ENCODE measurements around the gene CMKLR1. TPM values are rescaled to one million over a fixed set of nuclear protein-coding genes. Genes with fewer than 3 reads are reported as not detected.

The CMKLR1 gene
- total RNA-seq, 1 experiment from 2014 or later = 0.15 TPM

DNA sequence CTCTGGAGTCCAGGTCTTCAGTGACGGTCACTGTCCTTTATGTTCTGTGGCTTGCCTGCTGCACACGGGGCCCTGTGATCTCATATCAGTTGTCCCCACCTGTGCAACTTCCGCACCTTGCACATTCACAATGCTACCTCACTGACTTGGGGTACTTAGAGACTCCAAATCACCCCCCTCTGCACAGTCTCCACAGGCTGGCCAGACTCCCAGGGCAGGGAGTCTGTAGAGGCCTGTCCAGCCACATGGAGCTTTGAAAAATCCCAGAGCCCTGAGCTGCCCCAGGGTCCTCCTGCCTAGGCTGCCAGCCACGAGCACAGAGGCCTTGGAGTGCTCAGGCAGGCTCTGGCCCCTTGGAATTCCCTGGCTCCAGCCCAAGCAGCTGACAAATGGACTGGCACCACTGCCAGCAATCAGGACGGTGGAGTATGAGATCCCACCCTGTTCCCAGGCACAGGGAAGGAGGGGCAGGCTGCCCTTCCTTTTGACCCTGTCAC, 26.4 kb downstream of the CMKLR1 start:
- Histone ChIP-seq H4K20me1 (ENCODE audit: insufficient read depth) (no peaks in the 10 kb centered on the region), H3K36me3 (ENCODE audit: control insufficient read depth in 1 of 2, insufficient read depth in 2 of 2, low read length in 2 of 2) (no peaks in the 10 kb centered on the region), H3K9me3 (ENCODE audit: control insufficient read depth in 1 of 2, insufficient read depth in 1 of 2, low read depth in 1 of 2, low read length in 2 of 2) (no peaks in the 10 kb centered on the region), H3K79me2 (ENCODE audit: insufficient read depth, low read length) (no peaks in the 10 kb centered on the region), H3K9ac (ENCODE audit: low read length) (no peak overlapping the region), H3K27me3 (ENCODE audit: insufficient read depth, low read length) (peaks cover 9% of the 10 kb centered on the region; the same call in 1 of the 2 replicates), H3K4me2 (ENCODE audit: low read length) (no peak overlapping the region), H3K9me2 (ENCODE audit: insufficient read depth) (no peaks in the 10 kb centered on the region), H2AFZ (ENCODE audit: low read depth, low read length, poor library complexity, severe bottlenecking) (no peak overlapping the region), H3K4me3 (replicated peaks in 1 of 2; ENCODE audit: low read depth in 1 of 2, low read length in 2 of 2) (no peak overlapping the region), H3K27ac (ENCODE audit: low read depth, low read length) (no peak overlapping the region), H3K4me1 (ENCODE audit: control insufficient read depth in 1 of 2, insufficient read depth in 2 of 2, low read length in 2 of 2) (no peaks in the 10 kb centered on the region)
- POLR2A ChIA-PET = no interaction called here
- intact Hi-C loops (cut with micrococcal nuclease) = no loop called here
- DNase-seq (ENCODE audit: low read depth, low spot score) (no peak), ATAC-seq (no peak)
- no peak for TF ChIP-seq ZFX (IDR thresholded peaks at IDR 0.05)
- TF ChIP-seq CEBPB (IDR thresholded peaks at IDR 0.05; ENCODE audit: low read depth) = no peak
- no peak for TF ChIP-seq RAD21 (IDR thresholded peaks at IDR 0.05; ENCODE audit: low read depth)
- no peak for TF ChIP-seq ELF1 (IDR thresholded peaks at IDR 0.05; ENCODE audit: borderline replicate concordance, low read depth)
- TF ChIP-seq, protein P1, sequence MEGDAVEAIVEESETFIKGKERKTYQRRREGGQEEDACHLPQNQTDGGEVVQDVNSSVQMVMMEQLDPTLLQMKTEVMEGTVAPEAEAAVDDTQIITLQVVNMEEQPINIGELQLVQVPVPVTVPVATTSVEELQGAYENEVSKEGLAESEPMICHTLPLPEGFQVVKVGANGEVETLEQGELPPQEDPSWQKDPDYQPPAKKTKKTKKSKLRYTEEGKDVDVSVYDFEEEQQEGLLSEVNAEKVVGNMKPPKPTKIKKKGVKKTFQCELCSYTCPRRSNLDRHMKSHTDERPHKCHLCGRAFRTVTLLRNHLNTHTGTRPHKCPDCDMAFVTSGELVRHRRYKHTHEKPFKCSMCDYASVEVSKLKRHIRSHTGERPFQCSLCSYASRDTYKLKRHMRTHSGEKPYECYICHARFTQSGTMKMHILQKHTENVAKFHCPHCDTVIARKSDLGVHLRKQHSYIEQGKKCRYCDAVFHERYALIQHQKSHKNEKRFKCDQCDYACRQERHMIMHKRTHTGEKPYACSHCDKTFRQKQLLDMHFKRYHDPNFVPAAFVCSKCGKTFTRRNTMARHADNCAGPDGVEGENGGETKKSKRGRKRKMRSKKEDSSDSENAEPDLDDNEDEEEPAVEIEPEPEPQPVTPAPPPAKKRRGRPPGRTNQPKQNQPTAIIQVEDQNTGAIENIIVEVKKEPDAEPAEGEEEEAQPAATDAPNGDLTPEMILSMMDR (IDR thresholded peaks at IDR 0.05 in 2 of 3, conservative IDR thresholded peaks at IDR 0.05 in 1 of 3; ENCODE audit: borderline replicate concordance in 1 of 3, insufficient read depth in 1 of 3, low read depth in 2 of 3, low read length in 2 of 3) = no peak
- no peak for TF ChIP-seq FOSL1 (IDR thresholded peaks at IDR 0.05; ENCODE audit: low read depth)
- TF ChIP-seq SIN3A (IDR thresholded peaks at IDR 0.05; ENCODE audit: low read depth) = no peak
- no peak for TF ChIP-seq SP1 (IDR thresholded peaks at IDR 0.05; ENCODE audit: low read depth)
- no peak for TF ChIP-seq EGR1 (IDR thresholded peaks at IDR 0.05; ENCODE audit: low read depth)
- TF ChIP-seq EZH2 (IDR thresholded peaks at IDR 0.05) = no peak
- no peak for TF ChIP-seq POLR2AphosphoS5 (IDR thresholded peaks at IDR 0.05; ENCODE audit: low read depth, low read length)
- no peak for TF ChIP-seq JUND (IDR thresholded peaks at IDR 0.05)
- no peak for TF ChIP-seq YY1 (IDR thresholded peaks at IDR 0.05; ENCODE audit: extremely low read depth, insufficient replicate concordance, low read depth, low read length)
- TF ChIP-seq ZNF274 (IDR thresholded peaks at IDR 0.05; ENCODE audit: low read depth, low read length) = no peak
- TF ChIP-seq, protein P2, sequence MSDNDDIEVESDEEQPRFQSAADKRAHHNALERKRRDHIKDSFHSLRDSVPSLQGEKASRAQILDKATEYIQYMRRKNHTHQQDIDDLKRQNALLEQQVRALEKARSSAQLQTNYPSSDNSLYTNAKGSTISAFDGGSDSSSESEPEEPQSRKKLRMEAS (IDR thresholded peaks at IDR 0.05) = no peak
- TF ChIP-seq ATF3 (IDR thresholded peaks at IDR 0.05) = no peak
- TF ChIP-seq, protein P3, sequence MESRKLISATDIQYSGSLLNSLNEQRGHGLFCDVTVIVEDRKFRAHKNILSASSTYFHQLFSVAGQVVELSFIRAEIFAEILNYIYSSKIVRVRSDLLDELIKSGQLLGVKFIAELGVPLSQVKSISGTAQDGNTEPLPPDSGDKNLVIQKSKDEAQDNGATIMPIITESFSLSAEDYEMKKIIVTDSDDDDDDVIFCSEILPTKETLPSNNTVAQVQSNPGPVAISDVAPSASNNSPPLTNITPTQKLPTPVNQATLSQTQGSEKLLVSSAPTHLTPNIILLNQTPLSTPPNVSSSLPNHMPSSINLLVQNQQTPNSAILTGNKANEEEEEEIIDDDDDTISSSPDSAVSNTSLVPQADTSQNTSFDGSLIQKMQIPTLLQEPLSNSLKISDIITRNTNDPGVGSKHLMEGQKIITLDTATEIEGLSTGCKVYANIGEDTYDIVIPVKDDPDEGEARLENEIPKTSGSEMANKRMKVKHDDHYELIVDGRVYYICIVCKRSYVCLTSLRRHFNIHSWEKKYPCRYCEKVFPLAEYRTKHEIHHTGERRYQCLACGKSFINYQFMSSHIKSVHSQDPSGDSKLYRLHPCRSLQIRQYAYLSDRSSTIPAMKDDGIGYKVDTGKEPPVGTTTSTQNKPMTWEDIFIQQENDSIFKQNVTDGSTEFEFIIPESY (IDR thresholded peaks at IDR 0.05; ENCODE audit: extremely low read depth, insufficient replicate concordance, low read length) = no peak
- TF ChIP-seq TCF7L2 (IDR thresholded peaks at IDR 0.05; ENCODE audit: borderline replicate concordance, extremely low read depth, insufficient read depth, insufficient read length) = no peak
- CTCF ChIA-PET = no interaction called here
- RAD21 ChIA-PET (ENCODE audit: low non-redundant PET in 1 of 2, low total read pairs in 2 of 2, uncharacterized antibody in 2 of 2, unreplicated experiment in 2 of 2) = interaction anchor here in 1 of 2 experiments (0.6 kb wide), 1 partner anchor 148 kb away, joined by 3 read pairs; no protein-coding TSS in a partner anchor
- no TSS peak for BruUV-seq (replicated peaks)
